D341Med (cell line): ENCODE data around the gene TGM3.

ENCODE experiments used
- DNase-seq: peaks from one replicate; pipeline ENCODE4 v3.0.0; 2012; ENCODE audit warnings: low spot score

TGM3 gene

DNA sequence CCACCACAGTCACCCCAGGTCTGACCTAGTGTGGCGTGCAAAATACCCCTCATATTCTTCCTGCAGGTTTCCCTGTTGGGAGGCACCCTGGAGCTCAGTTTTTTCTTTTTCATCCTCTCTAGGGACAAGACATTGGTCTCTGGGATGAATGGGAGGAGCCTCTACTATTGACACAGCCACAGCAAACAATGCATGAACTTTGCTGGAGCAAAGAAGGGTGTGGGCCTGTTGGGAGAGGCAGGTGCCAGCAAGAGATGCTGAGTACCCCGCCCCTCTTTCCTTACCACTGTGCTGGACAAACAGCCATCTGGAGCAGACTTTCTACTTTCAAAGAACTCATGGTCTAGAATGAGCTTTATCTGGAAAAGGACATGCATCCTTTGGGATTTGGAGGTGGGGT lies 10.1 kb downstream of the TGM3 start:
- no peak for DNase-seq

DNA sequence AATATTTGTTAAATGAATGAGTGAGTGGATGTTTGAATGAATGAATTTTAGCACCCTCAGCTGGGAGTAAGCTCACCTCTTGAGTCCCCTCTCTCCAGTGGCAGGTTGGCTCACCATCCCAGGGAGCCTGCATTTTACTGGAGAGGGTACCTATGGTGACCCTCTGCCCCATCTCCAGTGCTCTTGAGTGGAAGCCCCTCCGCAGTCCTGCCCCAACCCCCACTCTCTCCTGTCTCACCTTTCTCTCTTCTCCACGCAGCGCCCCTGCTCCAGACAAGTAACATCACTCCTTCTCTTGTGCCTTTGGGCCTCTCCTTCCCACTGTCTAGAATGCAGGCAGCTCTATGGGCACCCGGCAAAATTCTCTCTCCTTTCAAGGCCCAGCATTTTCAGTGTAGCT lies 11.3 kb downstream of the TGM3 start:
- DNase-seq = no peak

DNA sequence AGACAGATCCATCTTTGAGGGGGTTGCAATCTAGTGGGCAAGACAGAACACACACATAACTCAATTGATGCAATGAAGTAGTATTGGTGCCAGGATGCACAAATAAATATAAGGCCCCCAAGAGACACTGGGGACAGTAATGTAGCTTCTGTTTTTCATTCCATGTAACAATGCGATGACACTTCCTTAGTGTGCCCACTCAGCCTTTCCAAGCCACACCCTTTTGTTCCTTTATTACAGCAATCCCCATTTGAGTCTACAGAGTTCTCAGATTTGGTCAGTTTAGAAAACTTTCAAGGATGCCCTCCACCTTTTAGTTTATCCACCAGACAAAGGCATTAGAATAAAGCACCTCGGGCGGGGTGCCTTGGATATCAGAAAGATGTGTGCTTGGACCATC lies 15.5 kb downstream of the TGM3 start:
- no peak for DNase-seq

DNA sequence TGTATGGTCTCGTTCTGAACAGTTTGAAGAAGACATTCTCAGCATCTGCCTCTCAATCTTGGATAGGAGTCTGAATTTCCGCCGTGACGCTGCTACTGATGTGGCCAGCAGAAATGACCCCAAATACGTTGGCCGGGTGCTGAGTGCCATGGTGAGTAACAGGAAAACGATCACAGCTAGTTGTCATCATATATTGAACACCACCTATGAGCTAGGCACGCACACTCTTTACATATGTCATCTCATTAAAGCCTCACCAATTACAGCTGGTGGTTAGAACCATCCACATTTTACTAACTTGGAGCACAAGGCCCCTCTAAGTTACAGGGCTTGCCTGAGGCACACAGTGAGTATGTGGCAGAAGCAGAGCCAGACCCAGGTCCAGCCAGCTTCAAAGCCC lies 17.1 kb downstream of the TGM3 start:
- DNase-seq = no peak

DNA sequence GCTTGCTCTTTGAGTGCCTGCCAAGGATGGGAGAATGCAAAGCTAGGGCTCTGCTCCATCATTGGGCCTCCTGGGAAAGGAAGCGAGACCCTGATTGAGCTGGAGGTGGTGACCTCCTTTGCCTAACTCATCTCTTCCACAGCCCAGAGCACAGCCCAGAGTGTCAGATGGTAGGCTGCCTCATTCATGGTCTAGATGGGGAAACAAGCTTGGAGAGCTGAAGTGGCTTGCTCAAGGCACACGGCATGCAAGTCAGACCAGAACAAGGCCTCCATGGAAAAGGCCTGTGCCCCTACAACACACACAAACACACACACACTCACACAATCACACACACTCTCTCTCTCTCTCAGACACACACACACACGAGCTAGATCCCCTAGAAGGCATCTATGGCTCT lies 17.5 kb downstream of the TGM3 start:
- no peak for DNase-seq

DNA sequence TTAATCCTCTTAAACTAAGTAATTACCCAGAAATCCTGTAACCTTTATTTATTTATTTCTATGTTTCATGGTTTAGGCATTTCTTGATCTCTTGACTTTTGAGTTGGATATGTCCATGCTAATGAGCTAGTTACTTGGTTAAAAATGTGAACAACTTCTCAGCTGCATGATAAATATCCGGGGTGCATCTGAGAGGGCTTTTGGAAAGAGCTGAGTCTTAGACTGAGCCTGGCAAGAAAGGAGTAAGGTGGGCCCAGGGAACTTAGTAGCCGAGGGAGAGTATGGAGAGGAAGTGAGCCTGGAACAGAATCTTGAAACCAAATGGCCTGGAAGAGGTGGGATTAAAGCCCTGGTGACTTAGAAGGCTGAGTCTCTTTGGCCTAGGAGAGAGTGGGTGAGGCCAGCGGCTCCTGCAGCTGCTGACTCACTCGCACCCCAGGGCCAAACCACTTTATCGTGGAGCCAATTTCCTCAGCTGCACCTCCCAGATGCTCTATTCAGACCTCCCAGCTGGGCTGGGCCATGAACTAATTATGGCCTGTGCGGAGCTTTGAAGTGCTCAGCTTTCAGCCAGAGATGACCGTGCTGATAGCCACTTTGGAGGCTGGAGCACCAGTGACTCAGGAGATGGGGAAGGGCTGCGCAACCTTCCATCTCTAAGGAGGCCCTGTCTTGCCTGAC lies 19.1 kb downstream of the TGM3 start:
- no peak for DNase-seq

DNA sequence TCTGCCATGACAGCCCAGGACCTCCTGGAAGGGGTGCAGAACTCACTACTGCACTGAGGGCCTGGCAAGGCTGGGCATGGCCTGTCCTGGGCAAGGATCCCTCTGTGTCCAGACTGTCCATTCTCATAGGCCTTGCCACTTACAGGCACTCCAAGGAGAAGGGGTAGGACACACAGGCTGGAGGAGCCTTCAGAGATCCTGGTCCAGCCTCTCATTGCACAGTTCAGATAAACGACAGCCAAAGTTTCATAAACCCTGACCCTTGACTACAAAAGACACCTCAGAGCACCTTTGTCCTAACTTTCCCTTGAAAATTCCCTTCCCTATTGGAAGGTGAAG lies 19.6 kb downstream of the TGM3 start:
- DNase-seq = no peak

DNA sequence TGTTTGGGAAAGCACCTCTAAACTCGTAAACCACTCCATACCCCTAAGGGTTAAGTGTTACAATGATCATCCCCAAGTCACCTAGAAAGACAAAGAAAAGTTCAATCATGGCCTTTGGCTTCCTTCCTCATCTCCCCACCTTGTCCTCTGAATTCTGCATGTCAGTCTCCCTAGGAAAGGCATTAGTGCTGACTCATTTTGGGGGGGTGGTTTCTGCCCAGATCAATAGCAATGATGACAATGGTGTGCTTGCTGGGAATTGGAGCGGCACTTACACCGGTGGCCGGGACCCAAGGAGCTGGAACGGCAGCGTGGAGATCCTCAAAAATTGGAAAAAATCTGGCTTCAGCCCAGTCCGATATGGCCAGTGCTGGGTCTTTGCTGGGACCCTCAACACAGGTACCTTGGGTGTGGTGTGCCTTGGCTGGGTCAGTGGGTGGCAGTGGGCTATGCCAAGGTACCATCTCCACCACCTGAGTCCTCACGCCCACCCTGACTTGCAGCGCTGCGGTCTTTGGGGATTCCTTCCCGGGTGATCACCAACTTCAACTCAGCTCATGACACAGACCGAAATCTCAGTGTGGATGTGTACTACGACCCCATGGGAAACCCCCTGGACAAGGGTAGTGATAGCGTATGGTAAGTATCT lies 21.2 kb downstream of the TGM3 start:
- DNase-seq = no peak

DNA sequence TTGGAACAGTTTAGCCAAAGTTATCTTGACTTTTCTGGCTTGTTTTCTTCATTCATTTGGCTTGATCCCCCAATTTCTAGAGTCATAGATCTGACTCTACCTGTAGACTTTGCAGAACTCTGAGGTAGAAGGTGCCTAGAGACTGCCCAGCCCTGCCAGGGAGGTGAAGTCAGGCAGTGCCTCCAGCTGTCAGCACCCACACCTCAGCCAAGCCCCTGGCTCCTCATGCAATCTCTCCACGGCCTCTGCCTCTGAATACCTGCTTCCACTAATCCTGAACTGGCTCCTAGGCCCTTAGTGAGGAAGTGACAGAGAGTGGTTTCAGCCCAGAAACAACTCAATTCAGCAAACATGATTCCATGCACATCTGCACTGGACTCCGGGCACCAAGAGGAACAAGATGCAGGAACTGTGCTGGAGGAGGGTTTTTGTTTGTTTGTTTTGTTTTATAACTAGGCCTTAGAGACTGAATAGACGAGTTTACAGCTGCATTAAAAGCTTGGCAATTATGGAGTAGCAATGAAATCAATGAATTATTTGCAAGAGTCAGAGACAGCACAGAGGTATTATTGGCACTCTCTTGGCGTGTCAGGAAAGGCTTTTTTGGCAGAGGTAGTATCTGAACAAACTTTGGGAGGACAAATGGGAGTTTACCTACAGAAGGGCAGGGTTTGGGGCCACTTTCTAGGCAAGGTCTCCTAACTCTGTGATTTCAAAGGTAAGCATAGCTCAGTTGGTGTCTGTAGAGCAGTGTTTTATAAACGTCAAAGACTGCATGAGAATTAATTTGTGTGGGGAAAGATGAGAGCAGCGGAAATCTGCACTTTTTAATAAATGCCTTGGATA lies 25.2 kb downstream of the TGM3 start:
- no peak for DNase-seq

DNA sequence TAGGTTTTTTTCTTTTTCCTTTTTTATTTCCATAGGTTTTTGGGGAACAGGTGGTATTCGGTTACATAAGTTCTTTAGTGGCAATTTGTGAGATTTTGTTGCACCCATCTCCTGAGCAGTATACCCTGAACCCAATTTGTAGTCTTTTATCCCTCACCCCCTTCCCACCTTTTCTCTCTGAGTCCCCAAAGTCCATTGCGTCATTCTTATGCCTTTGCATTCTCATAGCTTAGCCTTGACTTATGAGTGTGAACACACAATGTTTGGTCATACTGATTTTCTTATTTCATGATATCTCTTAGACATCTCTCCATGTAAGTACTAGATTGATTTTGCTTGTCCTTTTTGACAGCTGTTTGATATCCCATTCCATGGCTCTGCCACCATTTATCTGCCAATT lies 27.2 kb downstream of the TGM3 start:
- no peak for DNase-seq

DNA sequence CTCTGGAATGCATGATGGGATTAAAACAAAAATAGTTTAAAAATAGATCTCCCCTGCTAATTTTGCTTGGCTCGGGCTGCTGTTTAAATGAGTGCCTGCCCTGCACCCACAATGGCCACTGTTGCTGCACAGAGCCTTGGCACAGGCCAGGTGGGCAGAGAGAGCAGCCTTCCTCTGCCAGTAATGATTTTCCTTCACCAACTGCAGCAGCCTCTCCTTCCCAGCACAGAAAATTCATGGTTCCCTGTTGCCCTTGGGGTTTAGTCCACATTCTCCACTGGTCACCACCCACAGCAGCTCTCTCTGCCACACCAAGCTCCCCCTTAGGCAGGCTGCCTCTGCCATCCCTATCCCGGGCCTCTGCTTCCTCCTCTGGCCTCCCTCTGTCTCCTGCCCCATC lies 30.2 kb downstream of the TGM3 start:
- DNase-seq = no peak

DNA sequence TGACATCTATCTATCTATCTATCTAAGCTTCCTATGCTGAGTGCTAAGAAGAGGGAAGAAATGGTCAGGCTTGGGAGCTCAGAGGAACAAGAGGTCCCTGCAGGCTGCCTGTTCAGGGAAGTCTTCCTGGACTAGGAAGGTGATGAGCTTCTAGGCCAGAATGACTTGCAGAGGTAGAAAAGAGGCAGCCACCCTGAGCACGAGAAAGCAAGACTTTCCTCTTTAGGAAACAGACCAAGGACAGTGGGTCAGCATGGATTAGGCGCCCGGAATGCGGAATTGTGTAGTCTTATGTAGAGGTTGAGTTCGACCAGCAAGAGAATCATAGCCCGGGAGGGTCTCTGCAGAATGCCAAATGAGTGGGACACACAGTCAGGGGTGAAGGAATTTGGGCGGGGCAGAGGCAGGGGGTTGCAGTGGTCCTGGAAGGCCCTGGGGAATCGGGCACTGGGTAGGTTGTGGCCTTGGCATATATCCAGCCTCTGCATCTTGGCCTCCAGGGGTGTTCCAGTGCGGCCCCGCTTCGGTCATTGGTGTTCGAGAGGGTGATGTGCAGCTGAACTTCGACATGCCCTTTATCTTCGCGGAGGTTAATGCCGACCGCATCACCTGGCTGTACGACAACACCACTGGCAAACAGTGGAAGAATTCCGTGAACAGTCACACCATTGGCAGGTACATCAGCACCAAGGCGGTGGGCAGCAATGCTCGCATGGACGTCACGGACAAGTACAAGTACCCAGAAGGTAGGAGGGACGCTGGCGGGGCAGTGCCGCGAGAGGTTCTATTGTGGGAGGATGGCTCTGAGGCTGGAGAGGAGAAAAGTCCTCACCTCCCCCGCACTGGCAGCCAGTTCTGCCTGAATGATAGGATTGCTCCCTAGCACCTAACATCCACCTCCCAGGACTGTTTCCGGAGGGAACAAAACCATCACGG lies 32.1 kb downstream of the TGM3 start:
- no peak for DNase-seq

DNA sequence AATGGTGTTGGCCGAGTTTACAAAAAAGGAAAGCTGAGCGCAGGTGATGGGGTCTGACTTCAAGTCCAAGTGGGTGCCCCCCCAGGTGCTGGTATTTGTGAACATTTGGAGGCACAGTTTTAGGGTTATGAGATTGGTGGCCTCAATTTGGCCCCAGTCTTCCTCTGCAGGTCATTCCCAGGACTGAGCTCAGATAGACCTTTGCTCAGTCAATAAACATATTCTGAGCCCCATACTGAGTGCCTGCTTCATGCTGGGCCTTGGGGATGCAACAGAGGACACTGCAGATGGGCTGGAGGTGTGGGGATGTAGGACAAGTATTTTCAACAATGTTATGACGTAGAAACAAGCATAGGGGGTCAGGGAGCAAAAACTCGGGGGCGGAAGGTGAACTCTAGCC lies 33.5 kb downstream of the TGM3 start:
- DNase-seq = no peak

DNA sequence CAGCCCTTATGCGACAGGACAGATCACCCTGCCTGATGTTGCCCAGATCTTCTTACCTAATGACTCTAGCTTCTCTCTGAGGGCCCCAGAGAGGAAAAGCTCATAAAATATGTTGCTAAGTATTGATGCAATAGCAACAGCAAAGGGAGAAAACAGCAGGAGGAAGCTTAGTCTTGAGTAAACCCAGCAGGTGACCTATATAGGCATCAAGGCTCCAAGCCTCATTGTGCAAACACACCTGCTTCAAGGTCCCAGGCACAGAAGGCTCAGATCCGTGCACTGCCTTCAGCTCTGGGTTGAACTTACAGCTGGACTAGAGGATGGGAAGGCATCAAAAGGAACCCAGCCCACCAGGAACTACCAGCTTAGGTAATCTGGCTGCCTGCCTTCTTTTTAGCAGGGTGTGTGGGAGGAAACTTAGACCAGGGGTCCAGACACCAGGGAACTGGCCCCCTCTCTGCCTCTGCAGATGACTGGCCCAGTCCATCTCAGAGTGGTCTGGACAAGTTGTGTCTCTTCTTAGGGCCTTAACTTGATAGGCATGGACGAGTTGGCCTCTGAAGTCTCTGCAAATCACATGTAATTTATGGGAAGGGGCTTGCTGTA lies 34.4 kb downstream of the TGM3 start:
- DNase-seq = no peak

DNA sequence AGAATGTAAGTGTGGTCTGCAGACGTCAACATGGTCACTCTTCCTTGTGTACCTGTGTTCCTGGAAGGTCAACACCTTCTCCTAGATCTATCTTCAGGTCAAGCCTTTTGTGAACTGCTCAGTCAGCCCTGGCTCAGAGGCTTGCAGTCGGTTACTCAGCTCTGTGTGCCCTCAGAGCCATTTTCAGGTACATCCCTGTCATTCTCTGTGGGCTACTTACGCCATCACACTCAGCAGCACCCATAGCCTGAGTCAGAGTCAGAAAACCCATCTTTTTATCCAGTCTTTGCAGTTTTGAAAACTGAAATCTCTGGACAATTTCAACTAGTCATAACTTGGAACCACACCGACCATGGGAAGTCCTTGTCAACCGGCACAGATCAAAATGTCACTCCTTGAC lies 35.3 kb downstream of the TGM3 start:
- DNase-seq = no peak

DNA sequence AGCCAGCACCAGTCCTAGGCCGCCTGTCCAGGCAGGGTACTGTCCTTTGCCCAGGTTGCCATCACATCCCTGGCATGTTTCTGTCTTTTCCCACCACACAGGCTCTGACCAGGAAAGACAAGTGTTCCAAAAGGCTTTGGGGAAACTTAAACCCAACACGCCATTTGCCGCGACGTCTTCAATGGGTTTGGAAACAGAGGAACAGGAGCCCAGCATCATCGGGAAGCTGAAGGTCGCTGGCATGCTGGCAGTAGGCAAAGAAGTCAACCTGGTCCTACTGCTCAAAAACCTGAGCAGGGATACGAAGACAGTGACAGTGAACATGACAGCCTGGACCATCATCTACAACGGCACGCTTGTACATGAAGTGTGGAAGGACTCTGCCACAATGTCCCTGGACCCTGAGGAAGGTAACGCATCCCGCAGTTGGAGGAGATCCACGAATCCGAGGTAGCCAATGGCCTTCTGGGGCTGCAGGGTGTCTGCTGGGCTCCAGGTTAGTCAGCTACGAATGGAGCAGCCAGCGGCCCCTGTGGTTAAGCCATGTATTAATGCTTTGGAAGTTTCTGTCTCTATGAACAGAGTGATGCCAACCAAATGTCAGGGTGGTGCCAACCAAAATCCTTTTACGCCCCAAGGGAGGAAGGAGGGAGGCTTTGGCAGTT lies 36.2 kb downstream of the TGM3 start:
- DNase-seq = no peak

DNA sequence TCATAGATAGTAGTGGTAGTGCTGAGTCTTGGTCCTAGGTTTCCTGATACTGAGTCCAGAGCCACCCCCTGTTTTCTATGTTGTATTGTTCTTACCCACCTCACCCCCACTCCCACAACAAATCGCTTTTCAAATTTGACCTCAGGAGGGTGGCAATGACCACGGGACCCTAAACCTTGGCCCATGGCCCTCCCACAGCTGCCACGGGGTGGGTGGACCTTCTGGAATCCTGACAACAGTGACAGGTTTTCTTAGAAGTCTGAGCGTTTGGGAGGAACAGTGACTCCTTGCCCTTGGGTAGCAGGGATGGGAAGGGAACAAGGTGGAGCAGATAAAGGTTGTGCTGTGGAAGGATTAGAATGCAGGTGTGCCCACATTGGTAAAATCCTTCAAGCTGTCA lies 36.9 kb downstream of the TGM3 start:
- no peak for DNase-seq

DNA sequence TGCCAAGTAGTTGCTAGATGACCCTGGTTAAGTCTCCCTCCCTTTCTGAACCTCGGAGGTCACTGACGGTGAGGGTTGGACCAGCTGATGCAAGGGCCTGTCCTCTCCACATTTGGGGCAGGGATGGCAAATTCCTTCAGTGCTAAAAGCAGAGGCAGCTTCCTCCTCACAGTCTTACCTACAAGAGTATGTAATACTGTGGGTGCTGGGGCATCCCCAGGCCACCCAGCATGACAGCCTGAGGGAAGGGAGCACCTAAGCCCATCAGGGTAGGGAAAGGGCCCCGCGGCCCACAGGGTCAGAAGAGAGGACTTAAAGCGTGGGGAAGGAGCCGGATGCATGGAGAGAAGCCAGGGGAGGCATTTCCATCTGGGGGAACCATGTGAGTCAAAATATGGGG lies 38.0 kb downstream of the TGM3 start:
- DNase-seq = no peak

DNA sequence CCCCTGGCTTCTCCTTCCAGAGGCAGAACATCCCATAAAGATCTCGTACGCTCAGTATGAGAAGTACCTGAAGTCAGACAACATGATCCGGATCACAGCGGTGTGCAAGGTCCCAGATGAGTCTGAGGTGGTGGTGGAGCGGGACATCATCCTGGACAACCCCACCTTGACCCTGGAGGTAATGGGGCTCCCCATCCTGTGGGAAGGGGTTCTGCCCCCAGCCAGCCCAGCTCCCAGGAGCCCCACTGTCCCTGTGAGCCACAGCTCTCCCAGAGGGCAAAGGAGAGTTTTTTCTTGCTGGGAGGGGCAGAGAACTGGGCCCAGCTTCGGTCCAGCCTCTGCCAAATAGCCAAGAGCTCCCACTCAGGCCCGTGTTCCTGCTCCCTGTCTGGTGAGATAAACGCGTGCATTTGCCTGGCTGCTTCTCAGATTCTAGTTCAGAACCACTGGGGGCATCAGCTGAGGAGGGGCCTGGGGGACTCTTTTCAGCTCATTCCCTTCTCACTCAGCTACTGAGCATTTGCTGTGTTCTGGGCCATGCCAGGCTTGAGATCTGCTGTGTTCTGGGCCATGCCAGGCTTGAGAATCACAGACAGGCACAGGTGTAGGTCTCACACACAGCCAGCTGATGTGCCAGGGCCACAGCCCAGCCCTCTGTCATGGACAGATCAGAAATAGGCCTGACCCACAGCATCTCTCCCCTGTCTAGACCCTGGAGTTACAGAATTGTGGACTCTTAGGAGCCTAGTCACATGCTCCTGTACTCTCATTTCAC lies 39.5 kb downstream of the TGM3 start:
- no peak for DNase-seq

DNA sequence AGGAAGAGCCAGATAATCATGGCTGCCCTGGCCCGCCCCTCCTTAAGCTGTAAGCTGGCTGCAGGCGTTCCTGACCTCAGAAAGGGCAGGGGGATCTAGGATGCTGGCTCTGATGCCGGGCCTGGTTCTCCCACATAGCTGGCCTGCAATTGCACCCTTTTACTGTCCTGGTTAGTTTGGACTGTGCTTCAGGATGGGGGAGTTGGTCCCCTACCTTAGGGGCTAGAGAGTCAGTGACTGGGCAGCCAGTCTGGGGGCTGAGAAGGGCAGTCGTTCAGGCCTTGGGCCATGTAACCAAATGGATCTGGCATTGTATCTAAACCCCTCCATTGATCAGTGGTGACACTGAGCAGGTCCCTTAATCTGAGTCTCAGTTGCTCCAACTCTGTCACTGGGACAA lies 40.7 kb downstream of the TGM3 start:
- no peak for DNase-seq

DNA sequence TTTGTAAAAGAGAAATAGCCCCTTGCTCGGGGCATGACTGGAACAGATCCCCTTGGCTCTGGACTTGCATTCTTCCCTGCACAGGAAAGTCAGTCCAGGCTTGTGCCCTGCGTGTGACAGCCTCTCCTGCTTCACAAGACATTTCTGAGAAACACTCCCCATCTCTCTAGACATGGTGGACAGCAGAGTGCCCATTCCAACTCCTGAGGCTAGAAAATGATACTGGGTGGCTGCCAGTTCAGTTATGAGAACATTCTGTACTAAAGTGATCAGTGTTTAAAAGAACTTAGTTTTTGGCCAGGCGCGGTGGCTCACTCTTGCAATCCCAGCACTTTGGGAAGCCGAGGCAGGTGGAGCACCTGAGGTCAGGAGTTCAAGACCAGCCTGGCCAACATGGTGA lies 41.3 kb downstream of the TGM3 start:
- DNase-seq = no peak
